HG03354 (cell line): ENCODE data around the gene CTRB1.

ENCODE experiments used
- ATAC-seq: cut with Tn5 transposase; IDR thresholded peaks from one replicate; pipeline ENCODE4 v1.9.1; 2021; ENCODE audit warnings: mild to moderate bottlenecking; ENCODE audit not compliant: unreplicated experiment, poor library complexity, severe bottlenecking

CTRB1 gene

GRCh38 chr16:75224306-75225082 is 5.7 kb downstream of the CTRB1 start:
- ATAC-seq, result no peak

GRCh38 chr16:75225092-75225491 is 6.3 kb downstream of the CTRB1 start:
- no peak for ATAC-seq

GRCh38 chr16:75225678-75226515 is 7.1 kb downstream of the CTRB1 start:
- ATAC-seq, result no peak

- ATAC-seq, result no peak
These were observed 8.0 kb downstream of the CTRB1 start for GRCh38 chr16:75226550-75227360.

GRCh38 chr16:75227361-75228142 is 8.8 kb downstream of the CTRB1 start:
- ATAC-seq, result no peak

- ATAC-seq, result no peak
These were observed 9.6 kb downstream of the CTRB1 start for GRCh38 chr16:75228143-75228976.

GRCh38 chr16:75229172-75230031 is 10.6 kb downstream of the CTRB1 start:
- no peak for ATAC-seq

- ATAC-seq, result no peak
These were observed 11.8 kb downstream of the CTRB1 start for GRCh38 chr16:75230471-75231110.

- no peak for ATAC-seq
These were observed 12.8 kb downstream of the CTRB1 start for GRCh38 chr16:75231570-75231969.

- no peak for ATAC-seq
These were observed 14.8 kb downstream of the CTRB1 start for GRCh38 chr16:75233611-75233938.

GRCh38 chr16:75234856-75235696 is 16.3 kb downstream of the CTRB1 start:
- no peak for ATAC-seq

GRCh38 chr16:75235721-75236193 is 17.0 kb downstream of the CTRB1 start:
- ATAC-seq, result no peak

GRCh38 chr16:75236232-75236631 is 17.4 kb downstream of the CTRB1 start:
- ATAC-seq, result no peak

- no peak for ATAC-seq
These were observed 18.1 kb downstream of the CTRB1 start for GRCh38 chr16:75236736-75237397.

GRCh38 chr16:75237398-75238131 is 18.8 kb downstream of the CTRB1 start:
- no peak for ATAC-seq
